ENCODE data around the gene TOMM40. TPM values are rescaled to one million over a fixed set of nuclear protein-coding genes. Genes with fewer than 3 reads are reported as not detected.
A peak's percentile ranks its signal among the peaks of the same experiment; 100 is the strongest.

The TOMM40 gene
- total and polyA plus RNA-seq, 2 of the 13 experiments (the other 11 are each of a cell fraction or from before 2014, with no cell fraction given): 72.0 to 110 TPM

GRCh38 chr19:44924243-44924725 lies 33.2 kb downstream of the TOMM40 start (continued):
- TF ChIP-seq ZNF318 (CRISPR knock-in tag; IDR thresholded peaks at IDR 0.05) (no peak), ZNF281 (CRISPR knock-in tag; IDR thresholded peaks at IDR 0.05; ENCODE audit: borderline replicate concordance) (peak; percentile 99), TOPORS (CRISPR knock-in tag; IDR thresholded peaks at IDR 0.05) (peak; percentile 75; the same call in 1 of the 2 replicates), ARID4A (CRISPR knock-in tag; IDR thresholded peaks at IDR 0.05; ENCODE audit: borderline replicate concordance) (peak; percentile 82; the same call in 1 of the 2 replicates), ZBTB43 (CRISPR knock-in tag; conservative IDR thresholded peaks at IDR 0.05) (peak; percentile 71; the same call in 1 of the 2 replicates), MEIS2 (CRISPR knock-in tag; IDR thresholded peaks at IDR 0.05) (peak; percentile 71; the same call in 1 of the 2 replicates), CSRNP2 (CRISPR knock-in tag; conservative IDR thresholded peaks at IDR 0.05; ENCODE audit: low read depth) (no peak), TAF15 (IDR thresholded peaks at IDR 0.05; ENCODE audit: low read depth, low read length, poor library complexity, severe bottlenecking) (no peak)

All from HepG2 (cell line).